Osteoblast (primary cell): ENCODE measurements around the gene AOX1. TPM values are rescaled to one million over a fixed set of nuclear protein-coding genes. Genes with fewer than 3 reads are reported as not detected.

Experiments used
- DNase-seq: peaks from one replicate; pipeline ENCODE4 v3.0.0; 2011; ENCODE audit warnings: low spot score, mixed read lengths; ENCODE audit not compliant: insufficient read length; ENCODE audit errors: missing footprints
- H2AFZ ChIP-seq: 2 replicates; pipeline ENCODE4 v1.6.0; 2011; ENCODE audit warnings: mild to moderate bottlenecking, low read length
- H3K27ac ChIP-seq: 2 replicates; pipeline ENCODE4 v1.5.1; 2011; ENCODE audit warnings: mild to moderate bottlenecking, low read depth, low read length, moderate library complexity
- H3K27me3 ChIP-seq: 2 replicates; pipeline ENCODE4 v1.6.0; 2012; ENCODE audit warnings: mild to moderate bottlenecking, control low read depth, inconsistent platforms, low read length, moderate library complexity; ENCODE audit not compliant: insufficient read depth
- H3K36me3 ChIP-seq: 2 replicates; pipeline ENCODE4 v1.5.1; 2011; ENCODE audit warnings: mild to moderate bottlenecking, low read length, control low read depth, moderate library complexity; ENCODE audit not compliant: insufficient read depth
- H3K4me1 ChIP-seq: 2 replicates; pipeline ENCODE4 v1.5.1; 2011; ENCODE audit warnings: mild to moderate bottlenecking, low read length, control low read depth, moderate library complexity; ENCODE audit not compliant: insufficient read depth
- H3K4me2 ChIP-seq: 2 replicates; pipeline ENCODE4 v1.6.0; 2011; ENCODE audit warnings: mild to moderate bottlenecking, low read length; ENCODE audit not compliant: insufficient read depth
- H3K4me3 ChIP-seq: fragments of 200-600 bp; sonication (generic); 3 replicates; pipeline ENCODE4 v1.5.1; 2012; ENCODE audit warnings: mild to moderate bottlenecking, low read length, inconsistent platforms; ENCODE audit not compliant: insufficient read depth
- H3K79me2 ChIP-seq: 2 replicates; pipeline ENCODE4 v1.6.0; 2012; ENCODE audit warnings: mild to moderate bottlenecking, low read length, control low read depth, inconsistent platforms; ENCODE audit not compliant: insufficient read depth
- H3K9me3 ChIP-seq: 2 replicates; pipeline ENCODE4 v1.5.1; 2011; ENCODE audit warnings: low read depth, low read length, control low read depth
- H4K20me1 ChIP-seq: 2 replicates; pipeline ENCODE4 v1.6.0; 2012; ENCODE audit warnings: mild to moderate bottlenecking, low read length, control low read depth; ENCODE audit not compliant: insufficient read depth
- CTCF ChIP-seq: IDR thresholded peaks from 2 replicates; pipeline ENCODE4 v1.5.1; 2011; ENCODE audit warnings: mild to moderate bottlenecking, low read depth, low read length, moderate library complexity; ENCODE audit errors: extremely low read depth
- total RNA-seq: library from RNA; depleted of rRNA; stranded (reverse); fragments of >200 nt; gene quantifications from 2 replicates; pipeline ENCODE4 v1.2.3, GENCODE V29; 2012

Gene AOX1
- total RNA-seq, 1 donor = 76.4 TPM

GRCh38 chr2:200600549-200601225 is 14.9 kb downstream of the AOX1 start:
- Histone ChIP-seq H3K27me3 (no peaks in the 10 kb centered on the region), H2AFZ (no peak overlapping the region), H3K4me3 (no peak overlapping the region), H3K9me3 (no peaks in the 10 kb centered on the region), H3K4me2 (peak overlapping the region; percentile 25), H3K79me2 (no peaks in the 10 kb centered on the region), H3K36me3 (no peaks in the 10 kb centered on the region), H3K27ac (no peak overlapping the region), H4K20me1 (no peaks in the 10 kb centered on the region), H3K4me1 (peaks cover 31% of the 10 kb centered on the region)
- no peak for DNase-seq
- no peak for TF ChIP-seq CTCF

- DNase-seq = no peak
- H2AFZ ChIP-seq = no peak overlapping the region
- H3K27ac ChIP-seq = no peak overlapping the region
- H3K4me2 ChIP-seq = no peak overlapping the region
- H3K4me1 ChIP-seq = peaks cover 31% of the 10 kb centered on the region
- no peak for TF ChIP-seq CTCF
- H3K9me3 ChIP-seq = no peaks in the 10 kb centered on the region
- H4K20me1 ChIP-seq = no peaks in the 10 kb centered on the region
- H3K4me3 ChIP-seq = no peak overlapping the region
- no peaks in the 10 kb centered on the region for H3K79me2 ChIP-seq
- H3K27me3 ChIP-seq = no peaks in the 10 kb centered on the region
- no peaks in the 10 kb centered on the region for H3K36me3 ChIP-seq
Observed at GRCh38 chr2:200602584-200602983, 16.8 kb downstream of the AOX1 start.

GRCh38 chr2:200603972-200604371 is 18.2 kb downstream of the AOX1 start:
- Histone ChIP-seq H3K9me3 (no peaks in the 10 kb centered on the region), H3K4me3 (peak overlapping the region; percentile 24), H3K36me3 (no peaks in the 10 kb centered on the region), H3K79me2 (no peaks in the 10 kb centered on the region), H3K4me2 (peak overlapping the region; percentile 59), H3K27me3 (no peaks in the 10 kb centered on the region), H4K20me1 (no peaks in the 10 kb centered on the region), H2AFZ (no peak overlapping the region), H3K4me1 (peaks cover 38% of the 10 kb centered on the region), H3K27ac (peak overlapping the region; percentile 46)
- TF ChIP-seq CTCF = no peak
- DNase-seq = no peak

GRCh38 chr2:200604571-200605255 is 18.9 kb downstream of the AOX1 start:
- TF ChIP-seq CTCF = no peak
- DNase-seq = no peak

More at GRCh38 chr2:200604571-200605255, 18.9 kb downstream of the AOX1 start:
- Histone ChIP-seq H3K27me3 (no peaks in the 10 kb centered on the region), H2AFZ (no peak overlapping the region), H3K4me1 (peaks cover 45% of the 10 kb centered on the region), H3K27ac (peak overlapping the region; percentile 46), H4K20me1 (no peaks in the 10 kb centered on the region), H3K36me3 (no peaks in the 10 kb centered on the region), H3K4me2 (peak overlapping the region; percentile 59), H3K9me3 (no peaks in the 10 kb centered on the region), H3K4me3 (no peak overlapping the region), H3K79me2 (no peaks in the 10 kb centered on the region)
